GM23338 (cell line): Measurements from ENCODE around the gene DAPL1.

Source experiments
- CTCF ChIP-seq, 2 experiments: fragments of 200-600 bp in 1 of 2; sonication (generic) in 1 of 2; conservative IDR thresholded peaks; 2 replicates each; pipeline versions ENCODE4 v1.5.1 to v1.6.1; 2016 to 2017; ENCODE audit warnings: antibody characterized with exemption in 2 of 2, low read depth in 2 of 2, mild to moderate bottlenecking in 2 of 2, moderate library complexity in 1 of 2
- EZH2 ChIP-seq: fragments of 200-600 bp; sonication (generic); IDR thresholded peaks from one replicate; pipeline ENCODE4 v1.8.0; 2017; ENCODE audit warnings: antibody characterized with exemption, mild to moderate bottlenecking, low read depth; ENCODE audit not compliant: unreplicated experiment
- POLR2AphosphoS5 ChIP-seq: IDR thresholded peaks from 2 replicates; pipeline ENCODE4 v1.6.1; 2016; ENCODE audit warnings: antibody characterized with exemption, low read depth

- no peak for TF ChIP-seq CTCF (conservative IDR thresholded peaks at IDR 0.05; ENCODE audit: low read depth in 2 of 2)
- TF ChIP-seq EZH2, result no peak
- TF ChIP-seq POLR2AphosphoS5, result no peak
Observed at GRCh38 chr2:158815658-158816057, 20.5 kb downstream of the DAPL1 start.
